ENCODE results near the gene COLEC12.

The COLEC12 gene

GRCh38 chr18:393574-393957 is 106.9 kb downstream of the COLEC12 start:
- no peaks in the 10 kb centered on the region for H3K9me3 ChIP-seq (ENCODE audit: severe bottlenecking)
- no peak overlapping the region for H3K4me3 ChIP-seq (ENCODE audit: low read depth, low read length)
- no peak overlapping the region for H3K27ac ChIP-seq
- no peak for TF ChIP-seq CTCF (IDR thresholded peaks at IDR 0.05; ENCODE audit: low read depth, low read length)
- no peak for DNase-seq
- no peaks in the 10 kb centered on the region for H3K36me3 ChIP-seq
- no peaks in the 10 kb centered on the region for H3K27me3 ChIP-seq (ENCODE audit: insufficient read depth, low read depth, severe bottlenecking)

- Histone ChIP-seq H3K9me3 (ENCODE audit: severe bottlenecking) (no peaks in the 10 kb centered on the region), H3K4me3 (ENCODE audit: low read depth, low read length) (no peak overlapping the region), H3K27me3 (ENCODE audit: insufficient read depth, low read depth, severe bottlenecking) (no peaks in the 10 kb centered on the region), H3K36me3 (no peaks in the 10 kb centered on the region), H3K27ac (no peak overlapping the region)
- DNase-seq = no peak
- TF ChIP-seq CTCF (IDR thresholded peaks at IDR 0.05; ENCODE audit: low read depth, low read length) = no peak
These were observed 107.5 kb downstream of the COLEC12 start for GRCh38 chr18:392928-393573.

GRCh38 chr18:390741-391478 is 109.6 kb downstream of the COLEC12 start:
- Histone ChIP-seq H3K27me3 (ENCODE audit: insufficient read depth, low read depth, severe bottlenecking) (no peaks in the 10 kb centered on the region), H3K36me3 (no peaks in the 10 kb centered on the region), H3K4me3 (ENCODE audit: low read depth, low read length) (no peak overlapping the region), H3K9me3 (ENCODE audit: severe bottlenecking) (no peaks in the 10 kb centered on the region), H3K27ac (no peak overlapping the region)
- no peak for TF ChIP-seq CTCF (IDR thresholded peaks at IDR 0.05; ENCODE audit: low read depth, low read length)
- DNase-seq = no peak

- Histone ChIP-seq H3K27ac (no peak overlapping the region), H3K36me3 (no peaks in the 10 kb centered on the region), H3K9me3 (ENCODE audit: severe bottlenecking) (no peaks in the 10 kb centered on the region), H3K4me3 (ENCODE audit: low read depth, low read length) (no peak overlapping the region; the same call in 1 of the 2 replicates), H3K27me3 (ENCODE audit: insufficient read depth, low read depth, severe bottlenecking) (no peaks in the 10 kb centered on the region)
- peak; percentile 54 for TF ChIP-seq CTCF (IDR thresholded peaks at IDR 0.05; ENCODE audit: low read depth, low read length)
- no peak for DNase-seq
These were observed 110.7 kb downstream of the COLEC12 start for GRCh38 chr18:389658-390357.

GRCh38 chr18:388200-388599 is 112.3 kb downstream of the COLEC12 start:
- no peaks in the 10 kb centered on the region for H3K9me3 ChIP-seq (ENCODE audit: severe bottlenecking)
- no peak for TF ChIP-seq CTCF (IDR thresholded peaks at IDR 0.05; ENCODE audit: low read depth, low read length)
- no peaks in the 10 kb centered on the region for H3K27me3 ChIP-seq (ENCODE audit: insufficient read depth, low read depth, severe bottlenecking)
- DNase-seq = peak; percentile 68
- no peaks in the 10 kb centered on the region for H3K36me3 ChIP-seq
- peak overlapping the region; percentile 38 for H3K4me3 ChIP-seq (ENCODE audit: low read depth, low read length)
- H3K27ac ChIP-seq = no peak overlapping the region
